DND-41 (cell line): Measurements from ENCODE around the gene RPGRIP1L.

ENCODE experiments used
- CTCF ChIP-seq: IDR thresholded peaks from 2 replicates; pipeline ENCODE4 v1.5.1; 2012; ENCODE audit warnings: borderline replicate concordance, low read length, moderate library complexity, mild to moderate bottlenecking; ENCODE audit not compliant: poor library complexity, severe bottlenecking; ENCODE audit errors: extremely low read depth
- EZH2 ChIP-seq: IDR thresholded peaks from 3 replicates; pipeline ENCODE4 v1.6.1; 2012; ENCODE audit warnings: borderline replicate concordance, low read depth, mild to moderate bottlenecking, moderate library complexity, low read length, inconsistent platforms; ENCODE audit not compliant: severe bottlenecking

- TF ChIP-seq CTCF (no peak), EZH2 (no peak)
Observed at GRCh38 chr16:53686710-53687109, 16.9 kb downstream of the RPGRIP1L start.
